VCaP (cell line): ENCODE measurements around the gene ZMYM3.

Experiments used
- H3K27ac ChIP-seq: fragments of 450-650 bp; 2 replicates; pipeline ENCODE4 v1.5.1; 2017
- CTCF ChIP-seq: fragments of 450-650 bp; conservative IDR thresholded peaks from 2 replicates; pipeline ENCODE4 v1.5.1; 2017; ENCODE audit warnings: mild to moderate bottlenecking, moderate library complexity

The ZMYM3 gene

GRCh38 chrX:71215338-71215912 lies 38.5 kb downstream of the ZMYM3 start:
- TF ChIP-seq CTCF: no peak
- H3K27ac ChIP-seq: peak overlapping the region; percentile 93

- TF ChIP-seq CTCF: no peak
- peak overlapping the region; percentile 93 for H3K27ac ChIP-seq
Measured at GRCh38 chrX:71214604-71215337, 39.2 kb downstream of the ZMYM3 start.

GRCh38 chrX:71214152-71214551 lies 39.8 kb downstream of the ZMYM3 start:
- peak overlapping the region; percentile 93 for H3K27ac ChIP-seq

GRCh38 chrX:71212536-71212935 lies 41.4 kb downstream of the ZMYM3 start:
- H3K27ac ChIP-seq: peak overlapping the region; percentile 93
- TF ChIP-seq CTCF: no peak

More at GRCh38 chrX:71214152-71214551, 39.8 kb downstream of the ZMYM3 start:
- TF ChIP-seq CTCF: no peak

GRCh38 chrX:71210816-71211215 lies 43.1 kb downstream of the ZMYM3 start:
- H3K27ac ChIP-seq: peak overlapping the region; percentile 93
- no peak for TF ChIP-seq CTCF

GRCh38 chrX:71199252-71200008 lies 54.5 kb downstream of the ZMYM3 start:
- TF ChIP-seq CTCF: no peak
- H3K27ac ChIP-seq: no peak overlapping the region

GRCh38 chrX:71198066-71198465 lies 55.9 kb downstream of the ZMYM3 start:
- no peak for TF ChIP-seq CTCF
- H3K27ac ChIP-seq: no peak overlapping the region
